Measurements from ENCODE around the gene AKAP5. TPM values are rescaled to one million over a fixed set of nuclear protein-coding genes. Genes with fewer than 3 reads are reported as not detected.

AKAP5 gene
- total and polyA plus RNA-seq, 2 of the 8 experiments (the other 6 are each of a cell fraction or from before 2014, with no cell fraction given) = 0.50 to 3.8 TPM

DNA sequence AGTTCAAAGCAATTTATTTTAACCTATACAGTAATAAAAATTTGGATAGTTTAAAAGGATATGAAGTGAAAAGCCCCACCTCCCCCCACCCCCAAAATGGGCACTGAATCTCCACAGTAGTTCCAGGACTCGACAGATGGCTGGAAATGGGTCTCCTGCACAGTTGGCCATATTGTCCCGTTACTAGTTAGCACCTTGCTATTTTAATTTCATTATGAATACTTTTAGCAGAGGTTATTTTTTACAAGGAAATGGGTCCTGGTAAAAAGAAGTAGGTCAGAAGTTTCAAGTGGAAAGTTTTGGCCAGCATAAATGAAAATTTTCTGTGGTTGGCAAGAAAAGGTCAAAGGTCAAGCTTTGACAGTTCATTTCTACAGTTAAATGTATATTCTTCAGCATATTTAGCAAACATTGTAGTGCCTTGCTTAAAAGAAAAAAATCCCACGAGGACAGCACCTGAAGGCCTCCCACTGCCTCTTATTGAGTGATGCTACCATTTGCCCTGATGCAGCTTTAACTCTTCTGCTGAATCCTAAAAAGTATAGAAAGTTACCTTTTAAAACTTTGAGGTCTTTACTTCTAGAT, 48.9 kb upstream of the AKAP5 start:
- Histone ChIP-seq H2BK120ac (replicated peaks; ENCODE audit: low read depth, low read length) (no peak overlapping the region), H2BK15ac (ENCODE audit: low read length) (no peak overlapping the region), H3K4ac (replicated peaks; ENCODE audit: insufficient read length, low read depth, low read length) (no peak overlapping the region), H3K23ac (ENCODE audit: insufficient read length) (no peak overlapping the region), H2AFZ (ENCODE audit: low read length) (no peak overlapping the region), H3K56ac (replicated peaks; ENCODE audit: insufficient read length, low read depth, low read length) (no peak overlapping the region), H3K27me3 (replicated peaks in 1 of 4; ENCODE audit: control insufficient read depth in 3 of 4, extremely low read depth in 1 of 4, insufficient read depth in 3 of 4, low read length in 3 of 4) (no peaks in the 10 kb centered on the region), H2AK5ac (ENCODE audit: low read depth, low read length) (no peak overlapping the region), H2BK12ac (ENCODE audit: low read depth, low read length) (no peak overlapping the region), H3K79me2 (ENCODE audit: control insufficient read depth in 1 of 2, insufficient read depth in 2 of 2, low read length in 2 of 2) (no peaks in the 10 kb centered on the region), H3K9ac (replicated peaks in 1 of 4; ENCODE audit: extremely low read depth in 1 of 4, low read depth in 3 of 4, low read length in 3 of 4) (no peak overlapping the region), H4K91ac (replicated peaks; ENCODE audit: insufficient read length, low read length) (no peak overlapping the region), H2BK5ac (ENCODE audit: low read depth, low read length) (no peak overlapping the region), H3K23me2 (ENCODE audit: low read depth, low read length) (no peaks in the 10 kb centered on the region), H3K9me3 (ENCODE audit: insufficient read depth in 2 of 2, low read depth in 1 of 2, low read length in 1 of 2) (no peaks in the 10 kb centered on the region), H3K4me1 (replicated peaks in 1 of 4; ENCODE audit: control insufficient read depth in 3 of 4, insufficient read depth in 4 of 4, low read length in 3 of 4) (no peaks in the 10 kb centered on the region), H4K20me1 (replicated peaks in 1 of 2; ENCODE audit: control insufficient read depth in 1 of 2, insufficient read depth in 2 of 2, low read length in 2 of 2) (peaks cover 0 to 3% of the 10 kb centered on the region in 2 experiments), H3K36me3 (ENCODE audit: control insufficient read depth in 2 of 4, insufficient read depth in 4 of 4, low read length in 3 of 4) (peaks cover 17 to 84% (median 65%) of the 10 kb centered on the region in 4 experiments), H3K4me3 (ENCODE audit: extremely low read depth in 1 of 4, insufficient read depth in 2 of 4, low read depth in 3 of 4, low read length in 4 of 4) (no peak overlapping the region), H3K27ac (ENCODE audit: low read depth, low read length) (no peak overlapping the region), H3K14ac (ENCODE audit: insufficient read length) (no peak overlapping the region), H2BK20ac (ENCODE audit: low read length) (no peak overlapping the region), H3K4me2 (ENCODE audit: insufficient read depth in 1 of 2, low read depth in 2 of 2, low read length in 2 of 2) (no peak overlapping the region), H4K5ac (ENCODE audit: insufficient read length, low read depth, low read length) (no peak overlapping the region), H3K18ac (ENCODE audit: extremely low read depth, low read length) (no peak overlapping the region), H3K79me1 (ENCODE audit: low read depth, low read length) (0 out of 2 replicates have a peak, but pooled peaks cover 4% of the 10 kb centered on the region), H4K8ac (ENCODE audit: extremely low read depth, insufficient read depth, low read length) (no peak overlapping the region)
- CTCF ChIA-PET (ENCODE audit: partially characterized antibody) = interaction anchor here (0.6 to 7.6 kb wide), 6 partner anchors 10 to 495 kb away, joined by 3 to 74 read pairs (median 3); no protein-coding TSS in a partner anchor
- TF ChIP-seq CEBPB (IDR thresholded peaks at IDR 0.05; ENCODE audit: low read depth, low read length) (no peak), SAP30 (IDR thresholded peaks at IDR 0.05; ENCODE audit: insufficient read depth, insufficient replicate concordance, low read length) (no peak)
- POLR2A ChIA-PET (ENCODE audit: partially characterized antibody) = interaction anchor here (0.8 to 2.5 kb wide), 4 partner anchors 10 to 32 kb away, joined by 3 to 6 read pairs (median 4); no protein-coding TSS in a partner anchor
- 95% methylated on average over 3 of the region's 3 CpGs; no CpG with 5 or more reads in 1 of the 2 experiments for WGBS, 2 experiments (ENCODE audit: extremely low coverage in 1 of 2, insufficient coverage in 1 of 2, insufficient read length in 1 of 2, insufficient replicate concordance in 2 of 2, low coverage in 1 of 2, low lambda C conversion rate in 2 of 2, missing lambda C conversion rate in 1 of 2)
- no peak for DNase-seq (ENCODE audit: low read depth in 1 of 2, low spot score in 2 of 2)
- no peak for FAIRE-seq
